GM12873 (cell line): Measurements from ENCODE around the gene TRIM10.

Experiments used
- TF ChIP-seq, protein P1 (sequence below): IDR thresholded peaks from 2 replicates; pipeline ENCODE4 v1.5.1; 2012; ENCODE audit warnings: low read depth, mild to moderate bottlenecking, moderate library complexity, low read length, control low read depth; ENCODE audit not compliant: insufficient read depth; ENCODE audit errors: missing control alignments

The TRIM10 gene

DNA sequence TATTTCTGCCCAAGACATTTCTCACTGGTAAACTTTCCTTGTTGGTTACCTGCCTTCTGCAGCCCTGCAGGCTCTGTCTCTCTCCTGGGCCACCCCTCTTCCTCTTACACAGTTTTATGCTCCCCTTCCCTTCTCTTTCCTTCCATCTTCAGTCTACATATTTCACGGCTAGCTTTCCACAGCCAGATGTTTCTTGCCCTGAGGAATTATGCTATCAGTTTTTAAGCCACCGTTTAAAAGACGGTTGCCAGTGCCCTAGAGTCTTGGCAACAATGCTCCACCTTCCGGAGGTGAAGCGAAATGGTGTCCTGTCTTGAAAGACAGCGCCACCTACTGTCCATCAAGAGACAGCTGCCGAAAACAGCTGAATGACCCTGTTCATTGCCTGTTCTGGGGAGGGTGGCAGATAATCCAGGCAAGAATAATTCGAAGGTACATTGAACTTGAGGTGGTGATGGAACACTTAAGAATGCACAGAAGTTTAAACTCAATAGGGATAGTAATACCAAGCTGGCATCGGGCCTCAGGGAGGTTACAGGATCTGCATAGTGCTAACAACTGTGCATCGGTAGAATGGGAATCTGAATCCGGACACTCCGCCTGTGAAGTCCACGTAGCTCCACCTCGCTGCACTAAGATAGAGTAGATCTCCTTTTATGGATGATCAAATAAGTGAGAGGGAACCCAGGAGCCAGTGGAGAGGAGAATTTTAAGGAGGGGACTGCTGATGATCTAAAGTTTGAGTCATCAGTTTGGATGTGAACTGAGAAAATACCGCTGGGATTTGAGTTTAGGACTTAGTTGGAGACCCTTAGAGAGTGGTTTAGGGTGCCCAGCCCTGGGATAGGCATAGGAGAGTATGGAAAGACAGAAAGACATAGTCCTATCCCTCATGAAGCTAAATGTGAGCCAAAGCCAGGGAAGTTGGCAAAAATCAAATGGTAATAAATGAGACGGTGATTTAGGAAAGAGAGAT is 29.8 kb downstream of the TRIM10 start:
- TF ChIP-seq, protein P1, sequence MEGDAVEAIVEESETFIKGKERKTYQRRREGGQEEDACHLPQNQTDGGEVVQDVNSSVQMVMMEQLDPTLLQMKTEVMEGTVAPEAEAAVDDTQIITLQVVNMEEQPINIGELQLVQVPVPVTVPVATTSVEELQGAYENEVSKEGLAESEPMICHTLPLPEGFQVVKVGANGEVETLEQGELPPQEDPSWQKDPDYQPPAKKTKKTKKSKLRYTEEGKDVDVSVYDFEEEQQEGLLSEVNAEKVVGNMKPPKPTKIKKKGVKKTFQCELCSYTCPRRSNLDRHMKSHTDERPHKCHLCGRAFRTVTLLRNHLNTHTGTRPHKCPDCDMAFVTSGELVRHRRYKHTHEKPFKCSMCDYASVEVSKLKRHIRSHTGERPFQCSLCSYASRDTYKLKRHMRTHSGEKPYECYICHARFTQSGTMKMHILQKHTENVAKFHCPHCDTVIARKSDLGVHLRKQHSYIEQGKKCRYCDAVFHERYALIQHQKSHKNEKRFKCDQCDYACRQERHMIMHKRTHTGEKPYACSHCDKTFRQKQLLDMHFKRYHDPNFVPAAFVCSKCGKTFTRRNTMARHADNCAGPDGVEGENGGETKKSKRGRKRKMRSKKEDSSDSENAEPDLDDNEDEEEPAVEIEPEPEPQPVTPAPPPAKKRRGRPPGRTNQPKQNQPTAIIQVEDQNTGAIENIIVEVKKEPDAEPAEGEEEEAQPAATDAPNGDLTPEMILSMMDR = peak; percentile 99

DNA sequence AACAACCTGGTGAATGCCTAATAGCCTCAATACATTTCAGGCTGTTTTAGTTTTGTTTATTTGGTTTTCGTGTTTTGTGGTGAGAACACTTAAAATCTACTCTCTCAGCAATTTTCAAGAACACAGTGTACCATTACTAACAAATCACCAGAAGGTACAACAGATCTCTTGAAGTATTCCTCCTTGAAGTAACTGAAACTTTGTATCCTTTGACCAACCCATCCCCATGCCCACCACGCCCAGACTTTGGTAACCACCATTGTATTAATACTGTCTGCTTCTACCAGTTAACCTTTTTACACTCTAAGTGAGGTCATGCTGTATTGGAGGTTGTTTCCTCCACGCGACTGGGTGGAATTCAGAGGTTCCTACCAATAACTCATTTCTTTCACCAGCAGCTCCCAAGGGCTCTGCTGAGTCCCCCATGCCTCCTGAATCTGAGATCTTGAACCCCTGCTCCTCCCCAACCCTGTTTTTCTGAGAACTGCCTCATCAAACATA is 30.8 kb downstream of the TRIM10 start:
- TF ChIP-seq, protein P1 = no peak

DNA sequence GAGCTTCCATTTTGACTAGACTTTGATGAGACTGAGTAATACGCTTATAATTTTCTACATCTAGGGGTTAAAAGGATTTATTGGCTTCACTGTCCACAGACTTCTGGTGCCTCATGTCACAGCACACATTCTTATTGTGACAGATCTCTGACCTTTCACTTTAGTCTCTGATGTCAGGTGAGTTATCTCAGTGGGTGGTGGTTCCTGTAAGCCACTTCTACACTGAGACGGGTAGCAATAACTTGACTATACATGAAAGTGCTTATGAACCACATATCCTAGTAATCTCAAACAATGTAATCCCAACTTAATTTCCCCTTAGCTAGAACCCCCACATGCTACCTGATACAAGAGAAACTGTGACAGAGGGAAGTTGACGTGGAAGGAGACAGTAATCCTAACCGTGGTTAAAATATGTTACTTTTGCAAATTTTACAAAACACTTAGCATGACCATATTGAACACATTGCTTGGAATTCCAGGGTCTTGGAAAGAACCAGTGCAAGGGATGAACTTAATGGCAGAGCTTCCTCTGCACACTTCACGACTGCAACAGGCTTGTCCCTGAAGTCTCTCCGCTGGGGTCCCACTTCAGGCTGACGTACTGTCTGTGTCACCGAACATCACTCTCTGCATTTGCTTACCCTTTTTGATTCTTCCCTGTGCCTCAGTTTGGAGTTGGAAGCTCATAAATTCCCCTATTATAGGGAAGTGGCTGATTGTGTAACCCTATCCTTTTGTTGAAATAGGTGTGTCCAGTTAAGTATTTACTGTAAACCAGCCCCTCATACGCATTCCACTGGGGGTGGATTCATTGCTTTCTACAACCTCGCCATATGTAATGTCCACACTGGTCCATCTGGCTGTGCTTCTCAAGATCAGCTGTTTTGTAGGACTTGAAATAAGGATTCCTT is 31.5 kb downstream of the TRIM10 start:
- TF ChIP-seq, protein P1 = no peak

DNA sequence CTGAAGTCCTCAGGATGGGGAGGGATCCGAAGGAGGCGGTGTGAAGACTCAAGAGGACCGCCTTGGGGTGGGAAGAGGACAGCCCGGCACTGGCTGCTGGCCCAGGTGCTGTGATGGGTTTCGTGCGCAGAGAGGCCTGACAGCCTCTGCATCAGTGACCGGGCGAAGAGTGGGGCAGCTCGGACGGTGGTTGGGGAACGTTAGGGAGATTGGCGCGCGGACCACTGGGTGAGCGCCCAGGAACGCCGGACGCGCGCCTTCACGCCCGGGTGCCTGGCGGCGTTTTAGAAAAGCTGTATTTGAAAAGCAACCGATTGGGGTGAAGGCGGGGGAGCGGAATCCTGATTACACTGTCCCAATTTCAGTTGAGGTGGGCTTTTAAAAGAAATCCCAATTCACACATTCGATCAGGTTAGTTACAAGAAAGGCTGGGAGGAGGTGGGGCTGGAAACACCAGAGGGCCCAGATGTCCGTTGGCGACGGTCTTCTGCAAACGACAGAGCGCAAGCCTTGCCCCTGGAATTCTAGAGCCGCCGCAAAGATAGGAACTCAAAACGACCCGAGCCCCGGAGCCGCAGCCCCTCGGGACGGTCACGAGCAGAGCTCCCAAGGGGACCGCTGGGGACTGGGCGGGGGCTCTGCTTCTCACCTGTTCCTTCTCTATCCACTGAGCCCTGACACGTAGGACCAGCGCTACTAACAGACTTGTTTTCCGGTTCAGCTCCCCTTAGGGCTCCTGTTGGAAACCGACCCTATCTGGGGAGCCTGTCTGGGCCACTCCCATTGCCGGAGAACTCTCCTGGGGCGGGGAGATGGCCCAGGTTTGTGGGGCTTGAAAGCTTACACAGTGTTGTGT is 33.5 kb downstream of the TRIM10 start:
- TF ChIP-seq, protein P1 = no peak

DNA sequence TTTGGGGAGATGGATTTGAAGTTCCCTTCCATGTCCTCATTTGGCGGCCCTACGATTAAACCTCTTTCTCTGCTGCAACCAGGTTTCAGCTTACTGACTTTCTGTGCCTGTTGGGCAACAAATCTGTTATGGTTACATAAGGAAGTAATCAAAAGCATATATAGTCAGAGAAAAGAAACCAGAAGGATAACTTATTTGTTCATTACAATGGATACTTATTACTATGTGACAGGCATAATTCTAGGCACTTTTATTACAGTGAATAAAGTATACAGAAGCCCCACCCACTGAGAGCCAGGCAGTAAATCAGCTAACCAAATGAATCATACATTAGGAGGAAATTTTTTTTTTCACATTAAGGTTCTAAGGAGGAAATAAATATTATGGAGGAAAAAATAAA is 38.5 kb downstream of the TRIM10 start:
- TF ChIP-seq, protein P1 = no peak

DNA sequence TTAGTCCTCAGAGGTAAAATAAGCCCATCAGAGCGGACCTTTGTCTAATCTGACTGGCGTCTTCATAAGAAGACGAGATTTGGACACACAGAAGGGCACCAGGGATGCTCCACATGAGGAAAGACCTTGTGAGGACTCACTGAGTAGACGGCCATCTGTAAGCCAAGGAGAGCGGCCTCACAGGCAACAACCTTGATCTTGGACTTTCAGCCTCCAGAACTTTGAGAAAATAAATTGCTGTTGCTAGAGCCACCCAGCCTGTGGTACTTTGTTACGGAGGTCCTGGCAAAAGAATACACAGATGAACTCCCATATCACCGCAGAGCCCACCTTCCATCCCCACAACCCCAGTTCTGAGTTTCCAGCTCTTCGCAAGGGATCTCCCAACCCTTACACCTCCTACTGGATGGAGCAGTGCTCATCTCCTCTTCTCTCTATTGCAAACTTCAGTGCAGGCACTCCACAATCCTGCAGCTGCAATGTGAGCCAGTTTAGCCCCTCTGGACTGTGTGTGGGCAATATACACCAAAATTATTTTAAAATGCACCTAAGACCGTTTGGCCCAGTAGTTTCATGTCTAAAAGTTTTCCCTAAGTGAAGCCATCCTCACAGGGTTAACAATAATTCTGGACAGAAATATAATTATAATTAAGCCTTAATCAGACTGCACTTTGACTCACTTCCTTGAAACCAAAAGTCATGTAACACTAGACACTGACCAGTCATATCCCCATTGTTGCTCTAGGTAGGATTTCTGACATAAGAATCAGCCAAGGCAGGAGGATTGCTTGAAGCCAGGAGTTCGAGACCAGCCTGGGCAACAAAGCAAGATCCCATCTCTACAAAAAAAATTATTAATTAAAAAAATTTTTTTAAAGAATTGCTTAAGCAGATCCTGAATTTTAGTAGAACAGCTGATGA is 39.3 kb downstream of the TRIM10 start:
- TF ChIP-seq, protein P1 = no peak
